SK-N-SH (cell line): ENCODE results near the gene CPNE4.

Source experiments
- CHD2 ChIP-seq: fragments of 150-350 bp; IDR thresholded peaks from 2 replicates; pipeline ENCODE4 v1.6.1; 2018; ENCODE audit warnings: low read length; ENCODE audit not compliant: partially characterized antibody
- CTCF ChIP-seq: fragments of 200-600 bp; sonication (generic); IDR thresholded peaks from 2 replicates; pipeline ENCODE4 v1.6.1; 2017; ENCODE audit warnings: antibody characterized with exemption, mild to moderate bottlenecking, moderate library complexity
- EP300 ChIP-seq, 2 experiments: IDR thresholded peaks; 2 replicates each; pipeline versions ENCODE4 v1.4.0 to v1.6.1; 2012; ENCODE audit warnings: borderline replicate concordance in 1 of 2, low read depth in 1 of 2, low read length in 1 of 2
- GABPA ChIP-seq: IDR thresholded peaks from 2 replicates; pipeline ENCODE4 v1.4.0; 2012; ENCODE audit warnings: low read depth, mild to moderate bottlenecking
- MAX ChIP-seq: IDR thresholded peaks from 2 replicates; pipeline ENCODE4 v1.4.0; 2012; ENCODE audit warnings: low read depth
- POLR2AphosphoS5 ChIP-seq: IDR thresholded peaks from 2 replicates; pipeline ENCODE4 v1.6.1; 2012; ENCODE audit warnings: low read depth, low read length
- RAD21 ChIP-seq: IDR thresholded peaks from 2 replicates; pipeline ENCODE4 v1.6.1; 2012; ENCODE audit warnings: mild to moderate bottlenecking, low read length
- REST ChIP-seq: IDR thresholded peaks from 2 replicates; pipeline ENCODE4 v1.6.1; 2012; ENCODE audit warnings: mild to moderate bottlenecking, low read depth, low read length, moderate library complexity
- TCF12 ChIP-seq: IDR thresholded peaks from 2 replicates; pipeline ENCODE4 v1.4.0; 2012

- TF ChIP-seq CTCF (peak; percentile 91), EP300 (IDR thresholded peaks at IDR 0.05; ENCODE audit: borderline replicate concordance in 1 of 2, low read depth in 1 of 2, low read length in 1 of 2) (no peak), CHD2 (no peak), TCF12 (no peak), MAX (no peak), REST (no peak), RAD21 (peak; percentile 92), GABPA (no peak), POLR2AphosphoS5 (no peak)
These were observed 5.5 kb downstream of the CPNE4 start for GRCh38 chr3:132029182-132029902.
